GM21825 (cell line): Measurements from ENCODE around the gene RNF220.
"Not testable (repeated sequence)": the region's sequence is repeated elsewhere in the genome, so short reads cannot be mapped to it uniquely, and the experiment has no call there.

Source experiments
- ATAC-seq: cut with Tn5 transposase; IDR thresholded peaks from one replicate; pipeline ENCODE4 v1.9.1; 2021; ENCODE audit warnings: mild to moderate bottlenecking, moderate library complexity; ENCODE audit not compliant: unreplicated experiment

Gene RNF220

GRCh38 chr1:44695671-44696070 is 290.6 kb downstream of the RNF220 start:
- no peak for ATAC-seq

DNA sequence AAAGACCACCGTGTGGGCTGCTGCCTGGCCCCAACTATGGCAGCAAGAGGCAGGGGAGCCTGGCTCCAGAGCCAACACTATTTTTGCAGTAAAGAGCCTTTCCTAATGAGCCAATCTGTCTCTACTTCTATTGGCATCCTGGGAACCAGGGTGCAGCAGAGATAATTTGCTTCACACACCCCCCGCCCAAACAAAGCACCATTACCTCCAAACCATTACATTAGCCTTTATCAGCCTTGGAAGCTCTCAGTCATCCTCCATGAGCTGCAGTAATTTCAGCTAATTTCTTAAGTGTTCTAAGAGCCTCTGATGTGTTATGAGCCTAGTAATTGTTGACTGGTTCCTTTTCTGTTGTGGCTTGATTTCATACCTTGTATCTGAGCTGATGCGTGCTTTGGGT is 291.0 kb downstream of the RNF220 start:
- no peak for ATAC-seq

- no peak for ATAC-seq
These were observed 291.8 kb downstream of the RNF220 start for GRCh38 chr1:44696789-44697345.

- ATAC-seq = no peak
These were observed 293.1 kb downstream of the RNF220 start for GRCh38 chr1:44698138-44698537.

DNA sequence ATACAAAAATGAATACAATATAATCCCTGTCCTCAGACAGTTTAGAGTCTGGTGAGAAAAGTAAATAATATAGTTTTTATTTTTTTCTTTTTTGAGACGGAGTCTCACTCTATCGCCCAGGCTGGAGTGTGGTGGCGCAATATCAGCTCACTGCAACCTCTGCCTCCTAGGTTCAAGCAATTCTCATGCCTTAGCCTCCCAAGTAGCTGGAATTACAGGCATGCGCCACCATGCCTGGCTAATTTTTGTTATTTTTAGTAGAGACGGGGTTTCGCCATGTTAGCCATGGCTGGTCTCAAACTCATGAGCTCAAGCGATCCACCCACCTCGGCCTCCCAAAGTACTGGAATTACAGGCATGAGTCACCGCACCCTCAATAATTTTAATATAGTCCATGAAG is 294.3 kb downstream of the RNF220 start:
- ATAC-seq = not testable (repeated sequence)

DNA sequence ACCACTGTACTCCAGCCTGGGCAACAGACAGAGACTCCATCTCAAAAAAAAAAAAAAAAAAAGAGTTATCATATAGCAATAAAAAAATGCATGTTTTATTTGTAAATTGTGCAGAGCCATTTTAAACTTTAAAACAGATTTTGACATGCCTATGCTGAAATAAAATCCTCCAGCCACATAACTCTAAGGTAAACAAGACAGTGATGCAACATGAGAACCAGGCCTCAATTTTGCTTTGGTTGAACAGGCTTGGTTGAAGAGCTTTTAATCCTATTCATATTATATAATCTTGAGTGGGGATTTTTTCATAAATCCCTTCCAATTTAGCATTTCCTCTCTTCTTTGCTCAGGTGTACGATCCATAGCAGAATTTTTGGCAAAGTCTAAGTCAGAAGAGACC is 295.5 kb downstream of the RNF220 start:
- no peak for ATAC-seq

GRCh38 chr1:44701141-44701573 is 296.1 kb downstream of the RNF220 start:
- no peak for ATAC-seq
